Omental fat pad (tissue), 4 donors: ENCODE measurements around the gene NR6A1. TPM values are rescaled to one million over a fixed set of nuclear protein-coding genes. Genes with fewer than 3 reads are reported as not detected.

ENCODE experiments used
- ATAC-seq: fragments of 150-250 bp; one replicate; pipeline ENCODE4 v1.9.1; 2016; ENCODE audit warnings: mild to moderate bottlenecking, moderate library complexity; ENCODE audit not compliant: low FRiP score
- DNase-seq: peaks from one replicate; pipeline ENCODE4 v3.0.0-alpha.2; 2019; ENCODE audit warnings: low spot score
- total RNA-seq, 4 donors: library from RNA; depleted of rRNA; stranded (reverse); fragments of >200 nt; gene quantifications; one replicate each; pipeline ENCODE4 v1.1.0, GENCODE V29; 2016
- TF ChIP-seq, protein P1 (sequence below), 3 donors: fragments of 450-650 bp; IDR thresholded peaks; one replicate each; pipeline ENCODE4 v1.5.1; 2016 to 2017; ENCODE audit warnings: antibody characterized with exemption in 3 of 3, mild to moderate bottlenecking in 3 of 3, moderate library complexity in 2 of 3

Gene NR6A1
- total RNA-seq, 4 donors from 2014 or later: 0.95 to 1.2 (median 1.0) TPM

DNA sequence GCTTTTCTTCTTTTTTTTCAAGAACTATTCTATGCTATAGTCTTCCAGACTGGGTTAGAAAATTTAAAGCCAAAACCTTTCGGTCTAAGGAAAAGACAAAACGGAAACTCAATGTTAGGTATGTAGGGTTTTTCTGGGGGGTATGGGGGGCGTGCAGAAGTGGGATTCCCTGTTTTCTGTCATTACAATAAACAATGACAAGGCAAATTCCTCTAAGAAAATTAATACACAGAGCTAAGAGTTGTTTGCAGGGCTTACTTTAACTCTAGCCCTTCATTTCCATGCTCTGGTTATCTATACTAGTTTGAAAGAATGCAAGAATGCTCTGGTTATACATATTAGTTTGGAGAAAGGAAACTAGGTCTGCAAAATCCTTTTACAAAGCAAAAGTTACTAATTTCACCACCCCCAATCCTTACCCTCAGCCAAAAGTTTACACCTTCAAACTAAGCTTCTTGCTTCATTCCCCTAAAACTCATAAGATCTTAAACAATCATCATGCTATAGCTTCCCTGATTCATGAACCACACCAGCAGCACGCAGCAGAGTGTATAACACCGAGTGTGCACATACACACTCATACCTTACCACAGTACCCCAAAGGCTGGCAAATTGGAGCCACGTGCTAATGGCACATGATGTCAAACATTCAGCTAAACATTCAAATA lies 174.8 kb downstream of the NR6A1 start:
- DNase-seq (no peak), ATAC-seq (no peak)
- TF ChIP-seq, protein P1, sequence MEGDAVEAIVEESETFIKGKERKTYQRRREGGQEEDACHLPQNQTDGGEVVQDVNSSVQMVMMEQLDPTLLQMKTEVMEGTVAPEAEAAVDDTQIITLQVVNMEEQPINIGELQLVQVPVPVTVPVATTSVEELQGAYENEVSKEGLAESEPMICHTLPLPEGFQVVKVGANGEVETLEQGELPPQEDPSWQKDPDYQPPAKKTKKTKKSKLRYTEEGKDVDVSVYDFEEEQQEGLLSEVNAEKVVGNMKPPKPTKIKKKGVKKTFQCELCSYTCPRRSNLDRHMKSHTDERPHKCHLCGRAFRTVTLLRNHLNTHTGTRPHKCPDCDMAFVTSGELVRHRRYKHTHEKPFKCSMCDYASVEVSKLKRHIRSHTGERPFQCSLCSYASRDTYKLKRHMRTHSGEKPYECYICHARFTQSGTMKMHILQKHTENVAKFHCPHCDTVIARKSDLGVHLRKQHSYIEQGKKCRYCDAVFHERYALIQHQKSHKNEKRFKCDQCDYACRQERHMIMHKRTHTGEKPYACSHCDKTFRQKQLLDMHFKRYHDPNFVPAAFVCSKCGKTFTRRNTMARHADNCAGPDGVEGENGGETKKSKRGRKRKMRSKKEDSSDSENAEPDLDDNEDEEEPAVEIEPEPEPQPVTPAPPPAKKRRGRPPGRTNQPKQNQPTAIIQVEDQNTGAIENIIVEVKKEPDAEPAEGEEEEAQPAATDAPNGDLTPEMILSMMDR (IDR thresholded peaks at IDR 0.05): no peak

DNA sequence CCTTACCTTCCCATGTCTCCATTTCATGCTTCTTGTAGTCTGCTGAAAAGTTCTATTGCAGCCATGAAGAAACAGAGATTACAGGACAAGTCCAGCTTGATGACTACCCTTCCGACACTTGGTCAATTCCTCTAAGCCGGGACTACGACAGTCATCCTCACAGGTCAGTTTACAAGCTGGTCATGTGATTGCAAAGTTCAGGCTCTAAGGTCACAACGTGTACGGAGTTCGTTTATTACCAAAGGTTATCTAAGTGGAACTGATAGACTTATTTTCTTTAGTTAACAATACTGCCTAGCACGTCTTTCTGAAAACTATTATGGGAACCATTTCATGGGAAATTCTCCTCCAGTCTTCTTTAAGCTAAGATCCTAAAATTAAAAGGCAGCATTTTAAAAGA lies 175.4 kb downstream of the NR6A1 start:
- DNase-seq (no peak), ATAC-seq (no peak)
- TF ChIP-seq, protein P1 (IDR thresholded peaks at IDR 0.05): no peak

DNA sequence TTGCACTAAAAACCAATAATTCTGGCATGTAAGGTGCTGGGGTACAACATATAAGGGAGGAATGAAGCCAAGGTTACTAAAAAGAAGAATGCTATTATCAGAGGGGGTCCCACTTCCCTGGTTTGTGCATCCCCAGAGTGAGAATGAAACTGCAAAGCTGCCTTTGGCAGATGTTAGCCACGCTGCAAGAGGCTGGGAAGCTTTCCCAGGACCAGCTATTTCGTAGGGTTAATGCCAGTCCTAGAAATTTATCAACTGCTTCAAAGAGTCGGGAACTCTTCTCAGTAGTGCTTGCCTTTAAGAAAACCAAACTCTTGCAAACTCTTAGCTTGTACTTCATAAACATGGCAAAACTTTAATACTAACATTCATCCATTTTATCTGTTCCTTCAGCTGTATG lies 176.4 kb downstream of the NR6A1 start:
- DNase-seq (no peak), ATAC-seq (no peak)
- TF ChIP-seq, protein P1 (IDR thresholded peaks at IDR 0.05): no peak

DNA sequence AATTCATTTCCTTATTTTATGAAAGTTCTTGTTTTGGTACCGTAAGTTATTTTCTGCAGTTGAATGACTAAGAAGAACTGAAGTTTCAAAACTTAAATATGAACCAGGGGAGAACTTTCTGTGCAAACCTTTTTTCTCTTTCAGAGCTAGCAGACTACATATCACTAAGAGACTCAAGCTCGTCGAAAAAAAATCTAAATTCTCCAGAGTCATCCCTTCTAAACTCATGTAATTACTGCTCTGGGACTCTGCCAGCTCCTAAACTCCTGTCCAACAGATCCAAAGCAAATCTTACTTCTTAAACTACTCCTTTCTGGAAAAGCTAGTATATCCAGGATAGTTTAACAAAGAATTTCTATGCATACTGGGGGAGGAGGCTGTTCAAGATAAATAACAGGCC lies 176.9 kb downstream of the NR6A1 start:
- TF ChIP-seq, protein P1 (IDR thresholded peaks at IDR 0.05): no peak
- ATAC-seq (no peak), DNase-seq (no peak)

DNA sequence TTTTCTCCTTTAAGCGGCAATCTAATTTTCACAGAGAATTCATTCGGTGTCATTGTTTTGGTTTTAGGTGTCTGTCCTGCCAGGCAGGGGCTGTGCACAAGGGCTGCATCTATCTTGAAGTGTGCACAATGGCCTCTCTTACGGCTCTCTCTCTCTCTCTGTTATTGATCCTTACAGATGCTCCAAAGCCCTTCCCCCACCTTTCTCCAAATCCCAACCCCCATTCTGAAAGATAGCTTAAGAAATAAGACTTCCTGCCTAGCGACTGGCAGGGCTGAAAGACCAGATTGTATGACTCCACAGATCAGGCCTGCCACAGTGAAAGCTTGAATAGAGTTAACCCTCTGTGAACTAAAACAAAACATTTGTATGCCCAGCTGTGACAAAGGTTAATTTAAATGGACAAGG lies 177.5 kb downstream of the NR6A1 start:
- TF ChIP-seq, protein P1 (IDR thresholded peaks at IDR 0.05): no peak
- DNase-seq (no peak), ATAC-seq (no peak)

DNA sequence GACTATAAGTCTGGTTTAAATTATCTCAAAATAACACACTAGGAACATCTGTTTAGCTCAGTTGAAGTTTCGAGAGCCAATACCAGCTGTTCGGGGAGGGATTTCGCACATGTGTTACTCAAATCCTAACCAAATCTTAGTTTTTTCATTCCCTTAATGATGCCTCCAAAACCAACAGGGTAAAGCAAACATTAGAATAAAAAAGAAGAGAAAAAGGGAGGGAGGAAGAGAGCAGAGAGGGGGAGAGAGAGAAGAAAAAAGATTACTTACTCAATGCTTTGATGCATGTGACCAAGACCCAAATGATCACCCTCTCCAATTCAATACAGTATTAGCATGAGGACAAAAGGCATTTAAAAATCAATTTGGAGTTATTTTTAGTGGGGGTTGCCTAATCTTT lies 177.9 kb downstream of the NR6A1 start:
- TF ChIP-seq, protein P1 (IDR thresholded peaks at IDR 0.05): no peak
- no peak for ATAC-seq
- no peak for DNase-seq

DNA sequence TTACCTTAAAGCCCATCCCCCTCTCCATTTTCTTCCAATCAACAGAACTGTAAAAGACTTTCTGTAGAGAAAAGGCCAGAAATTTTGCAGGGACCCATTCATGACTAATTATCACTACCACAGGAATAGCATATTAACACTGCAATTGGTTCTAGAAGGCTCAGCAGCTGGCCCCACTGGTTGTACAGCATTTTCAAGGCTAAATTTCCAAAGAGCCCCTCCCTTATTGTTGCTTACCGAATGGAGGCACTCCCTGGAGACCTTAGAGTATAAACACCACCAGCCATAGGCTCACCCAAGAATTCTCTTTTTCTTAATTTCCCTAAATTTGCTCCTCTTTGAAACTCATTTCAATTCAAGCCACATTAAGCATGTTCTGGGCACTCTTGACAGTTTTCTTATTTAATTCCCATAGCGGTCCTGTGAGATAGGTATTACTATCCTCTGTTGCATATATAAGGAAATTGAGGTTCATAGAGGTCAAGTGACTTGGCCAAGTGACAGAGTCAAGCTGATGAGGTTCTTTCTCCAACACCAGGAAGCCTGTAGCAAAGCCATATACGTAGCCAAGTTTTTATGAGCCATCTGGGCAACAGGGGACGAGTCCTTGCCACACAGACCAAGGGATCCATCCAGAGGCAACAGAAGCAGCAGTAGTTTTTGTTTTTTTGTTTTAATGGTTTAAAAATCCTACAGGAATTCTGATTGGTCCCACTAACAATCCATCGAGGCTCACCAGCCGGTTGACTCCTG lies 180.0 kb downstream of the NR6A1 start:
- no peak for DNase-seq
- ATAC-seq: no peak
- TF ChIP-seq, protein P1 (IDR thresholded peaks at IDR 0.05): no peak
